HepG2 (cell line): ENCODE measurements around the gene SMTNL1. TPM values are rescaled to one million over a fixed set of nuclear protein-coding genes. Genes with fewer than 3 reads are reported as not detected.

Source experiments
- ETS1 ChIP-seq: sonication (generic); formaldehyde crosslinking; IDR thresholded peaks from 2 replicates; pipeline ENCODE4 v1.4.0; 2020; ENCODE audit warnings: missing genetic modification reagents
- FLYWCH1 ChIP-seq: sonication (generic); formaldehyde crosslinking; IDR thresholded peaks from 2 replicates; pipeline ENCODE4 v1.8.1; 2023; ENCODE audit warnings: mild to moderate bottlenecking, missing genetic modification reagents
- FOXP1 ChIP-seq, 2 experiments: fragments of 450-650 bp in 1 of 2; IDR thresholded peaks; 2 replicates each; pipeline ENCODE4 v1.6.1; 2017 to 2018; ENCODE audit warnings: antibody characterized with exemption in 1 of 2
- GPBP1L1 ChIP-seq: sonication (generic); formaldehyde crosslinking; IDR thresholded peaks from 2 replicates; pipeline ENCODE4 v1.5.0; 2020; ENCODE audit warnings: mild to moderate bottlenecking, missing genetic modification reagents
- KLF15 ChIP-seq: sonication (generic); formaldehyde crosslinking; IDR thresholded peaks from 2 replicates; pipeline ENCODE4 v1.8.1; 2023; ENCODE audit warnings: borderline replicate concordance, mild to moderate bottlenecking, inconsistent platforms, missing genetic modification reagents, mixed read lengths
- KMT2B ChIP-seq: IDR thresholded peaks from 2 replicates; pipeline ENCODE4 v1.6.1; 2016; ENCODE audit warnings: missing genetic modification reagents, missing compliant biosample characterization
- MEF2D ChIP-seq: sonication (generic); formaldehyde crosslinking; IDR thresholded peaks from 2 replicates; pipeline ENCODE4 v1.5.1; 2020; ENCODE audit warnings: mild to moderate bottlenecking, missing genetic modification reagents
- MEIS2 ChIP-seq: sonication (generic); formaldehyde crosslinking; IDR thresholded peaks from 2 replicates; pipeline ENCODE4 v1.9.0; 2021; ENCODE audit warnings: mild to moderate bottlenecking, missing genetic modification reagents
- NFIB ChIP-seq: sonication (generic); formaldehyde crosslinking; IDR thresholded peaks from 2 replicates; pipeline ENCODE4 v1.9.0; 2021; ENCODE audit warnings: missing genetic modification reagents, mild to moderate bottlenecking, borderline replicate concordance
- NRL ChIP-seq: sonication (generic); formaldehyde crosslinking; IDR thresholded peaks from 2 replicates; pipeline ENCODE4 v1.5.0; 2020; ENCODE audit warnings: missing genetic modification reagents, mild to moderate bottlenecking, moderate library complexity, borderline replicate concordance
- PHF21A ChIP-seq: sonication (generic); formaldehyde crosslinking; IDR thresholded peaks from 2 replicates; pipeline ENCODE4 v1.5.0; 2020; ENCODE audit warnings: mild to moderate bottlenecking, missing genetic modification reagents
- POGK ChIP-seq: sonication (generic); formaldehyde crosslinking; conservative IDR thresholded peaks from 2 replicates; pipeline ENCODE4 v1.8.0; 2022; ENCODE audit warnings: mild to moderate bottlenecking, moderate library complexity, missing genetic modification reagents
- RFX3 ChIP-seq: IDR thresholded peaks from 2 replicates; pipeline ENCODE4 v1.6.1; 2016; ENCODE audit warnings: missing biosample characterization, missing genetic modification reagents
- RXRB ChIP-seq: IDR thresholded peaks from 2 replicates; pipeline ENCODE4 v1.6.1; 2016; ENCODE audit warnings: borderline replicate concordance, missing genetic modification reagents, missing compliant biosample characterization
- ZKSCAN8 ChIP-seq: IDR thresholded peaks from 2 replicates; pipeline ENCODE4 v1.6.1; 2016; ENCODE audit warnings: borderline replicate concordance, missing genetic modification reagents, missing compliant biosample characterization
- ZNF225 ChIP-seq: sonication (generic); formaldehyde crosslinking; IDR thresholded peaks from 2 replicates; pipeline ENCODE4 v1.4.0; 2020; ENCODE audit warnings: mild to moderate bottlenecking, missing genetic modification reagents
- ZNF260 ChIP-seq: sonication (generic); formaldehyde crosslinking; IDR thresholded peaks from 2 replicates; pipeline ENCODE4 v1.4.0; 2020; ENCODE audit warnings: missing genetic modification reagents, low read depth, mild to moderate bottlenecking, borderline replicate concordance
- polyA plus RNA-seq, 8 experiments: library from polyadenylated mRNA; depleted of rRNA in 3 of 8; stranded (reverse) in 7 of 8; unstranded in 1 of 8; fragments of >200 nt; fragmentation: Illumina TruSeq in 4 of 8; extraction: Trizol in 4 of 8; gene quantifications; 2 replicates each; pipeline versions ENCODE4 v1.2.1 to v1.2.3, GENCODE V29; 2011 to 2016; ENCODE audit warnings: low read depth in 4 of 8, missing spikeins in 1 of 8, mixed read lengths in 1 of 8; ENCODE audit not compliant: insufficient read depth in 1 of 8
- total RNA-seq, 5 experiments: library from RNA; depleted of rRNA; stranded (reverse); fragments of >200 nt; fragmentation: Illumina TruSeq; extraction: Trizol; gene quantifications; 2 replicates each; pipeline ENCODE4 v1.2.3, GENCODE V29; 2016; ENCODE audit warnings: low read depth in 1 of 5
- TF ChIP-seq, protein P1 (sequence below): sonication (generic); formaldehyde crosslinking; IDR thresholded peaks from 2 replicates; pipeline ENCODE4 v1.8.0; 2022; ENCODE audit warnings: mild to moderate bottlenecking, missing genetic modification reagents; ENCODE audit not compliant: insufficient replicate concordance
- TF ChIP-seq, protein P2 (sequence below), 2 experiments: IDR thresholded peaks; 2 replicates each; pipeline ENCODE4 v1.6.1; 2011 to 2012; ENCODE audit warnings: low read length in 2 of 2, borderline replicate concordance in 1 of 2, low read depth in 1 of 2, mild to moderate bottlenecking in 1 of 2, moderate library complexity in 1 of 2

SMTNL1 gene
- total and polyA plus RNA-seq, 2 of the 13 experiments (the other 11 are each of a cell fraction or from before 2014, with no cell fraction given), result 0.04 TPM; not detected in 1

- peak; percentile 51; the same call in 1 of the 2 replicates for TF ChIP-seq RXRB (CRISPR knock-in tag)
- no peak for TF ChIP-seq PHF21A (CRISPR knock-in tag)
- TF ChIP-seq NRL (CRISPR knock-in tag), result no peak
- TF ChIP-seq FOXP1 (IDR thresholded peaks at IDR 0.05), result no peak
- TF ChIP-seq FOXP1 (CRISPR knock-in tag; IDR thresholded peaks at IDR 0.05), result no peak
- TF ChIP-seq NFIB (CRISPR knock-in tag), result no peak
- no peak for TF ChIP-seq KLF15 (CRISPR knock-in tag)
- no peak for TF ChIP-seq GPBP1L1
- no peak for TF ChIP-seq KMT2B (CRISPR knock-in tag)
- no peak for TF ChIP-seq MEF2D (CRISPR knock-in tag)
- TF ChIP-seq, protein P1, sequence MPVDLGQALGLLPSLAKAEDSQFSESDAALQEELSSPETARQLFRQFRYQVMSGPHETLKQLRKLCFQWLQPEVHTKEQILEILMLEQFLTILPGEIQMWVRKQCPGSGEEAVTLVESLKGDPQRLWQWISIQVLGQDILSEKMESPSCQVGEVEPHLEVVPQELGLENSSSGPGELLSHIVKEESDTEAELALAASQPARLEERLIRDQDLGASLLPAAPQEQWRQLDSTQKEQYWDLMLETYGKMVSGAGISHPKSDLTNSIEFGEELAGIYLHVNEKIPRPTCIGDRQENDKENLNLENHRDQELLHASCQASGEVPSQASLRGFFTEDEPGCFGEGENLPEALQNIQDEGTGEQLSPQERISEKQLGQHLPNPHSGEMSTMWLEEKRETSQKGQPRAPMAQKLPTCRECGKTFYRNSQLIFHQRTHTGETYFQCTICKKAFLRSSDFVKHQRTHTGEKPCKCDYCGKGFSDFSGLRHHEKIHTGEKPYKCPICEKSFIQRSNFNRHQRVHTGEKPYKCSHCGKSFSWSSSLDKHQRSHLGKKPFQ (CRISPR knock-in tag), result no peak
- TF ChIP-seq ZNF260 (CRISPR knock-in tag), result no peak
- no peak for TF ChIP-seq POGK
- no peak for TF ChIP-seq FLYWCH1 (CRISPR knock-in tag)
- 0 out of 2 replicates have a peak, but pooled peaks have one; percentile 64 for TF ChIP-seq ZKSCAN8 (CRISPR knock-in tag)
- TF ChIP-seq, protein P2, sequence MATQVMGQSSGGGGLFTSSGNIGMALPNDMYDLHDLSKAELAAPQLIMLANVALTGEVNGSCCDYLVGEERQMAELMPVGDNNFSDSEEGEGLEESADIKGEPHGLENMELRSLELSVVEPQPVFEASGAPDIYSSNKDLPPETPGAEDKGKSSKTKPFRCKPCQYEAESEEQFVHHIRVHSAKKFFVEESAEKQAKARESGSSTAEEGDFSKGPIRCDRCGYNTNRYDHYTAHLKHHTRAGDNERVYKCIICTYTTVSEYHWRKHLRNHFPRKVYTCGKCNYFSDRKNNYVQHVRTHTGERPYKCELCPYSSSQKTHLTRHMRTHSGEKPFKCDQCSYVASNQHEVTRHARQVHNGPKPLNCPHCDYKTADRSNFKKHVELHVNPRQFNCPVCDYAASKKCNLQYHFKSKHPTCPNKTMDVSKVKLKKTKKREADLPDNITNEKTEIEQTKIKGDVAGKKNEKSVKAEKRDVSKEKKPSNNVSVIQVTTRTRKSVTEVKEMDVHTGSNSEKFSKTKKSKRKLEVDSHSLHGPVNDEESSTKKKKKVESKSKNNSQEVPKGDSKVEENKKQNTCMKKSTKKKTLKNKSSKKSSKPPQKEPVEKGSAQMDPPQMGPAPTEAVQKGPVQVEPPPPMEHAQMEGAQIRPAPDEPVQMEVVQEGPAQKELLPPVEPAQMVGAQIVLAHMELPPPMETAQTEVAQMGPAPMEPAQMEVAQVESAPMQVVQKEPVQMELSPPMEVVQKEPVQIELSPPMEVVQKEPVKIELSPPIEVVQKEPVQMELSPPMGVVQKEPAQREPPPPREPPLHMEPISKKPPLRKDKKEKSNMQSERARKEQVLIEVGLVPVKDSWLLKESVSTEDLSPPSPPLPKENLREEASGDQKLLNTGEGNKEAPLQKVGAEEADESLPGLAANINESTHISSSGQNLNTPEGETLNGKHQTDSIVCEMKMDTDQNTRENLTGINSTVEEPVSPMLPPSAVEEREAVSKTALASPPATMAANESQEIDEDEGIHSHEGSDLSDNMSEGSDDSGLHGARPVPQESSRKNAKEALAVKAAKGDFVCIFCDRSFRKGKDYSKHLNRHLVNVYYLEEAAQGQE (IDR thresholded peaks at IDR 0.05; ENCODE audit: borderline replicate concordance in 1 of 2, low read depth in 1 of 2, low read length in 2 of 2), result no peak
- no peak for TF ChIP-seq ZNF225 (CRISPR knock-in tag)
- no peak for TF ChIP-seq ETS1
- TF ChIP-seq MEIS2 (CRISPR knock-in tag), result no peak
- TF ChIP-seq RFX3 (CRISPR knock-in tag), result no peak
Measured at GRCh38 chr11:57527056-57527631, 10.3 kb upstream of the SMTNL1 start (continued).
